Parietal lobe (tissue), 2 donors: ENCODE data around the gene IL1RAPL2. TPM values are rescaled to one million over a fixed set of nuclear protein-coding genes. Genes with fewer than 3 reads are reported as not detected.

Source experiments
- small RNA-seq: library from RNA; depleted of rRNA; stranded (forward); fragments of <200 nt; gene quantifications from one replicate; pipeline ENCODE3, GENCODE V24; 2014; ENCODE audit warnings: low replicate concordance
- total RNA-seq: library from RNA; depleted of rRNA; stranded (reverse); fragments of >200 nt; gene quantifications from one replicate; pipeline ENCODE4 v1.2.3, GENCODE V29; 2014

The IL1RAPL2 gene
- 12.8 TPM for total RNA-seq

DNA sequence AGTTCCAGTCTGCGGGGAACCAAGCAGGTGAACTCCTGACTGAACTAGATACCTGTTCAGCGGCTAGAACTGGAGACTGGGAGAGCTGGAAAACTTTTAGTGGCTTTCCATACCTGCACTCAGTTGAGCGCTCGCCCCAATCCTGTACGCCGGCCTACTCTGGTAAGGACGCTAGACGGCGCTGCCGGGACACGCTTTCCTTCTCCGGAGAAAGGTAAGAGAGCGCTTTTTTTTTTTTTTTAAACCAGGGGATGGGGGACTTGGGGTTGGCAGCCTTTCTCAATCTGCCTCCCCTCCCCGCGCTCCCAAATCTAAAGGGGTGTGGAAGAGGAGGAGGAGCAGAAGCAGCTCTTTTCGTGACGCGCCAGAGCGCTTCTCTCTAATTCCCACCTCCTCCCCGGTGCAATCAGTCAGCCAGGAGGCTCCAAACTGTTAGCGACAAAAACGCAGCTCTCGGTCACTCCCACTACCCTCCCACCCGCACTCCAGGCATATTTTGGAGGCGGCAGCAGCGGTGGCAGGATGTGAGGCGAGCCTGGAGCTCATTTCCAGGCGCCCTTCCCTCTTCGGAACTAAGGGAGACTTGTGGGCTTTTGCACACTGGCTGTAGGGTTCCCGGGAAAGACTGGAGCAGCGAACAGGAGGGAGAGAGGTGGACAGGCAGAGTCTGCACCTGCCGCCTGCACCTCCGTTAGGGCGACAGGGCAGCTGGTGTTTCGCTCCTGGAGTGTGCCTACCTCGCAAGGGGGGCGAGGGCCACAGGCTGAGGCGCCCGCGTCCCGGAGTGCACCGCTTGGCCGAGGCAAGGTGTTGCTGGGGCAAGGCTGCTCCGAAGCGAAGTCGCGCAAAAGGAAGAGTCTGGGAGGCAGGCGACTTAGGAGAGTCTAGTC lies at the start of gene IL1RAPL2:
TSS of gene IL1RAPL2 (plus strand) at position 409 of the 890 bp plus-strand sequence.

DNA sequence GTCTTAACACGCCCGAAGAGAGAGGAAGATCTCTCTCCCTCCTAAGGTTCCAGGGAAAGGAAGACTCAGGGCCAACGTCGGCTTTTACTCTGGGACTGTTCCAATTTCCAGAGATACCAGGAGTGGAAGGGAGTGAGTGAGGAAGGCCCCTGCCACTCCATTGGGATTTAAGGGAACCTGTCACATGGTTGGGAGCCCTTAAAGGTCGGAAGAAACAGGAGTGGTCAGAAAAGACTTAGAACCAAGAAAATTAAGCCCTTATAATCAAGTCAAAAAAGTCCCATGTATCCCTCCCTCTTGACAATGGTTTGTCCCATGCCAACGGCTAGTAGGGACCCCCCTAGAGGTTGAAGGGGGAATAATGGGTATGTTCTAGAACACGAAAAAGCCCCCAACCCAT lies 654.6 kb downstream of the IL1RAPL2 start, which contains the start of gene TEX13A:
TSS of gene TEX13A (minus strand) at position 59 of the 400 bp plus-strand sequence. CDS start 297 bp downstream, outside the sequence.

Small RNAs within 50 kb of the gene (small RNA-seq; reads per million reads assigned to genes)
- not detected for gene RNU6-207P
